HG02763 (cell line): ENCODE data around the gene METTL23.
"Not testable (repeated sequence)": the region's sequence is repeated elsewhere in the genome, so short reads cannot be mapped to it uniquely, and the experiment has no call there.

Source experiments
- ATAC-seq: cut with Tn5 transposase; IDR thresholded peaks from one replicate; pipeline ENCODE4 v1.9.1; 2021; ENCODE audit warnings: mild to moderate bottlenecking, moderate library complexity; ENCODE audit not compliant: unreplicated experiment

The METTL23 gene

DNA sequence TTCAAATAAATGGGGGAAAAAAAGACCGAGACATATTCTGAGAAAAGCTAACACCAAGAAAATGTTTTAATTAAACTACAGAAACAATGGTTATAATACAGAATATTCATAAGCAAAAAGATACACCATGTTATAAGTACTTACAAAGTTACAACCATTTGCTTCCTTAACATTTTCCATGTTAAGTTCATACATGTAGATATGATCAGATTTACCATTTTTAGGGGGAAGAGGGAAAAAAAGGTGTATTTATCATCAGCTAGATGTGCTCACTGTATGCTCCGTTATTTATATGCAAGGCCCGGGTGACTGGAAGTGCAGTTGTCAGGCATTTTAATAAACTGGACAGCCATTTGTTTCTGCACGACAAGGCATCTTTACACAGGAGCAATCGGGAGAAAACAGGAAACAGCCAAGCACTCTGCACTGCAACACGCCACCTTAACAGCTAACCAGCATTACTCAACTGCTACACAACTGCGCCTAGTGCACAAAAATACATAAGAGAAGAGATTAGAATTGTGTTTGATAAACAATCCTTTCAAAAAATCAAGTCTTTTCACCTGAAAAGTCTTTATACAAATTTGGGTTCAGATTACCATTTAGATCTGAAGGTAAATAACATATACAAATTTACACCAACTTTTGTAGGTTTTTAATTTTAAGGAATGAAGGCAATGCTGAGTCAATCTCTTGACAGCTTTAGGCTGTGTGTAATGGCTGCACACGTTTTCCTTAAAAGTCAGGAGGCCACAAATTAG is 7.6 kb downstream of the METTL23 start:
- no peak for ATAC-seq

DNA sequence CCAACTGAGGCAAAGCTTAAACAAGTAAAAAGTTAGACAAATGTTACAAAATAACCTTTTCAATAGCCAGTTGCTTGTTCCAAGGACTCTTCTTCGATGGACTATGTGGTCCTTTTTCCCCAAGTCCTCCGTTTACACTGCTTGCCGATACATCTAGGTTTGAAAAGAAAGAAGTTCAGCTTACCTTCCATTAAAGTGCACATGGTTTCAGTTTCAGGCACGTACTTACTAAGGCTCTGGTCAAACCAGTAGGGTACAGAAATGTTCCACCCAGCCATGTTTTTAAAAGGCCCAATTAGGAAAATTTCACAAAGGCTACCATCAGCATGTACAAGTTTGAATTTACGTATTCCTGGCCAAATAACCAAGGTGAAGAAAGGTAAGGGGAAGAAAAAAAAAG is 8.4 kb downstream of the METTL23 start:
- no peak for ATAC-seq

DNA sequence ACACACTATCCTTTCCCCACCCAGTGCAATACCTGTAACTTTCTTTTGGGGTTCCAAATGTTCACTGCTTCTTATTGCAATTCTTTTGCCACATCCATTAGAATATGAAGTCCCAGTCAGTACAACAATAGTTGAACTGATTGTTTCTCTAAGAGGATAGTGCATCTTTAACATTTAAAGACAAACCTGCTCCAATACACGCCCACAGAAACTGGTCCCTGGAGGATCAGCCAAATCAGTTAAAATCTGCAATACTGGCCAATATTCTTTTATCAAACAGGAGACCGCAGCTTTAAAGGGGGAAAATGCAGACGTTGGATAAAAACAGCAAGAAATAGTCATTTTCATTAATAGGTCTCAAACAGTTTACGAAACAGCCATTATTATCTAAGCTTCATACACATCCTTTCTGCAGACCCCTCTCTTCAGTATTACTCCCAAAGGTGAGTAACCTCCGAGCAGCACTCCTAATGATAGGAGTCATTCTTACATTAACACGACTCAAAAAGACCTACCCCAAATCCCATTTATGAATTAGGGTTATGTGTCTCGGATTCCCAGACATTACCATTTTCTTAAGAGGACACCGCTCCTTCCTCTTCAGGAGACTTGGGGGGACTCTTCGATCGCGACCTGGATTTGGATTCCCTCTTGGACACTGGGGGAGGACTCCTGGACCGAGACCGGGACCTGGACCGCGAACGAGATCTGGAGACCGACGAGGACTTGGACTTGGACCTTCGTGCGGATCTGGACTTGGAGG is 9.1 kb downstream of the METTL23 start:
- ATAC-seq: no peak

DNA sequence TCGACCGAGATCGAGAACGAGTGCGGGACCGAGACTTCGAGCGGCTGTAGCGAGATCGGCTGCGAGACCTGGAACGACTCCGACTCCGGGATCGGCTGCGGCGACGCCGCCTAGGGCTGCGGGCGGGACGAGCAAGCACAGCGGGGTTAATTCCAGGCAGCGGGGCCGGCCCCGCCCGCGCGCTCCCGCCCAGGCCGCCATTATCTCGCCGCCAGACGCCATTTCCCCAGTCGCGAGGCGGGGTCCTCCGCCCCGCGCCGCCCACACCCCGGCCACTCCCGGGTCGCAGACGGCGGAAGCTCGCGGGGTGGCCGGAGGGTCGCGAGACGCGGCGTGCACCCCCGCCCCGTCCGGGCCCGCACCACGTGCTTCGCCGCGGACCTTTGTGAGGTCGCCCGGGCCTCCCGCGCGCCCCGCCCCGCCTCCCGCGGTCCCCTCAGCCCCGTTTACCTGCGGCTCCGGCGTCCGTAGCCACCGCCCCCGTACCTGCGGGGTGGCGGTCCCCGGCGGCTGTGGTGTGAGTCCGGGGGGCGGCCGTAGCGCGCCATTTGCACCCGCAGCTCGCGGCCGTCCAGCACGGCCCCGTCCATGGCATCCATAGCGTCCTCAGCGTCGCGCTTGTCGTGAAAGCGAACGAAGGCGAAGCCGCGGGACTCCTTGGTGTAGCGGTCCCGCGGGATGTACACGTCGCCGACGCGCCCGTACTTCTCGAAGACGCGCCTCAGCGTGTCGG is 9.9 kb downstream of the METTL23 start:
- peak; percentile 18 for ATAC-seq

DNA sequence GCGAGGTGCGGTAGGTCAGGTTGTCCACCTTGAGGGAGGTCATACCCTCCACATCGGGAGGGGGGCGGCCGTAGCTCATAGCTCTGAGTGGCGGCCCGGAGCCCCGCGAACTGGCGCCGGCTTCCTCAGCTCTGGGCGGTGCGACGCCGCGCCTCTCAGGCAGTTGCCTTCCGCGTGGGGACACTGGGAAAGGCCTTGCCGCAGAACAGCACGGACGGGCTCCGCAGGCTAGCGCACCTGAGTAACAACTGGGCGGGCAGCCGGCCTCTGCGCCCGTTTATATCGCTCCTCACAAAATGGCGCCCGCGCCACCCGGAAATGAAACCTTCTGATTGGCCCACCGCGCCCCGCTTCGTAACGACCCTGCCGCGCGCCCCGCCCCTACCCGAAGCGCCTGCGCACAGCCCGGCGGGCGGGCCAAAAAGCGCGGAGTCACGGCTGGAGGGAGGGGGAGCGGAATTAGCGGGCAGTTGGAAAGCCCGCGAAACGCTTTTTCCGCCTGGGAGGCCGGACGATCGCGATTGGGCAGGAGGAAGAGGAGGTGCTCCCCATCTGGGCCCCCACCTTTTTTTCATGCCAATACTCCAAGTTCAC is 10.5 kb downstream of the METTL23 start, which contains the start of gene SRSF2:
Gene SRSF2 (minus strand): TSS at position 250 of the 594 bp plus-strand sequence. CDS start 171 bp downstream, at position 79.
- ATAC-seq: peak; percentile 63

DNA sequence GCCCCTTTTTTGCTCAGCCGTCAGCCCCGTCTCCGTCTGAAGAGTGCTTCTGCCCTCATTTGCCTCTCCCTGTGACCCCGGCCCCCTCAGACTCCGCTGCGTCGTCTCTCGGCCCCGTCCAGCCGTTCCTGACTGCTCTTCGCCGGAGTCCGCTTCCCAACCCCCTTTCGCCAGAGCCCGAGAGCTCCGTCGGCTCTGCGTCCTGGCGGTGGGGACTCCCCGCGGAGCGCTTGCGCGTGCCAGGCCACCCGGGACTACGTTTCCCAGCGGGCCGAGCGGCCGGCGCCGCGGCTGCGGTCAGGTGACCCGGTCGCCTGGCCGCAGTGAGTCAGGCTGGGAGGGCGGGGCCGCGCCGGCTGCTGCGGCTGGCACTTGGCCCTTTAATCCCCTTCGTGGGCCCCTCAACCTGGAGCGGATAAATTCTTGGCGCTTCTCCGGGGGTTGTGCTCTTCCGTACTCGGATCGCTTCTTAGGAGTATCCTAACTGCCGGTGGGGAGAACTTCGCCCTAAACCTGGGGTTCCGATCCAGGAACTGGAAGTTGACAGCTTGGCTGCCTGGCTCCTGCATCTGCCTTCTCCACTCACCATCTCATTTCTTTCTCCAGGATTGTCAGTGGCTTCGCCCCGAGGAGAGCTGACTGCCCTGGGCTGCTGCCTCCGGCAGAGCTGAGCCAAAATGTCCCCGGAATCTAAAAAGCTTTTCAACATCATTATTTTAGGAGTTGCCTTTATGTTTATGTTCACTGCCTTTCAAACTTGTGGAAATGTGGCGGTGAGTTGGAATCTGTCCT is 11.2 kb downstream of the METTL23 start, which contains the start of gene MFSD11:
Gene MFSD11 (plus strand): TSS at position 444 of the 792 bp plus-strand sequence. CDS start 234 bp downstream, at position 678.
- peak; percentile 57 for ATAC-seq

DNA sequence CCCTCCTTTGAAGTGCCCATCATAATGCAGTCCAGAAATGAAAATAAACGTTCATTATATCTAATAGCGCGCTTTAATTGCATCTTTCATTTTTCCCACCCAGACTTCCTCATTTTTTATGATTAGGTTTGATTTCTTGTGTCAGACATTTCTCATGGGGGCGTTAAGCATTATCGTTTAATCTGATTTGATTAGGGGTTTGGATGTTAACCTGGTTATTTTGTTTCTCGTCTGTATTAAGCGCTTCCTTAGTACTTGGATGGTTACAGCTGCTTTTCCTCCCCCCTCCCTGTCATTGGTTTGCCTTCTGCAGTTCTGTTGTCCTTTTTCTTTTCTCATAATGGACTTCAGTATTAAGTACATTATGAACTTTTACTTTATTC is 11.8 kb downstream of the METTL23 start:
- ATAC-seq: no peak

DNA sequence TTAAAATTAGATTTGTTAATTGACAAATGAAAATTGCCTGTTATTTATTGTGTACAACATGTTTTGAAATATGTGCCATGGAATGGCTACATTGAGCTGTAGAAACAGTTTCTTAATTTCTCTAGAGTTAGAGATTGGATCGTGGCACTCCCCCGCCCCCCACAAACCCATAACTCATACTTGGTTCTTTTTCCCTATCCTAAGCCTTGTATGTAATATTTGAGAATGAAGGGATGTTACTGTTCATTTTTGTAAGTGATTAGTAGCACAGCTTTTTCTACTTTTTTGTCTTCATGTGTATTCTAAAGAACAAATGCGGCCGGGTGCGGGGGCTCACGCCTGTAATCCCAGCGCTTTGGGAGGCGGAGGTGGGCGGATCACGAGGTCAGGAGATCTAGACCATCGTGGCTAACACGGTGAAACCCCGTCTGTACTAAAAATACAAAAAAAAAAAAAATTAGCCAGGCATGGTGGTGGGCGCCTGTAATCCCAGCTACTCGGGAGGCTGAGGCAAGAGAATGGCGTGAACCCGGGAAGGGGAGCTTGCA is 13.0 kb downstream of the METTL23 start:
- ATAC-seq: not testable (repeated sequence)

DNA sequence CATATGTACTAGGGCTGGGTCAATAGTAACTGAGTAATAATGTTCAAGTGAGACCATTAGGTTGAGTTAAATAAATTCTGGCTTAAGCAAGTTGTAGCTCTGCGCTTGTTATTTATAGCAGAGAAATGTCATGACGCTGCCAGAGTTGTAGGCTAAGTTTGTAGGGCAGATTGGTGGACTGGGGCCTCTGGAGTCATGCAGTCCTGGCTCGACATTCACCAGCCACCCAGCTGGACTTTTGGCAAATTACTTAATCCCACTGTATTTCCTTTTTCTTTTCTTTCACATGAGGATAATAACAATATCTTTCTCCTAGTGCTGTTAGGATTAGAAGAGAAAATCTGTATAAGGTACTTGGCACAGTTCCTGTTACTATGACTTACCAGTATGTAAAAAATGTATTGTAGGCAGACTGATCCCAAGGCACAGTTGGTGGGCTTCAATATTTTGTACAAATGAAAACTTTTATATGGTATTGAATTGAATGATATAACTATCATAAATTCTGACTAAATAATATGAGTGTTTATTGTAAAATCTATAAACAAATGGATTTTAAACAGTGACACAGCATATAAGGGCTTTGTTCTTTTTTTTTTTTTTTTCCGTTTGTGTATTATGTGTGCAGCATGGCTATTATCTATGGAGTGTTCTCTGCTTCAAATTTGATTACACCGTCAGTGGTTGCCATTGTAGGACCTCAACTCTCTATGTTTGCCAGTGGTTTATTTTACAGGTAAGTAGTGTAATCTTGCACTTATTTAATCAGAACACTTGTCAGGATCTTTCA is 13.9 kb downstream of the METTL23 start:
- no peak for ATAC-seq

DNA sequence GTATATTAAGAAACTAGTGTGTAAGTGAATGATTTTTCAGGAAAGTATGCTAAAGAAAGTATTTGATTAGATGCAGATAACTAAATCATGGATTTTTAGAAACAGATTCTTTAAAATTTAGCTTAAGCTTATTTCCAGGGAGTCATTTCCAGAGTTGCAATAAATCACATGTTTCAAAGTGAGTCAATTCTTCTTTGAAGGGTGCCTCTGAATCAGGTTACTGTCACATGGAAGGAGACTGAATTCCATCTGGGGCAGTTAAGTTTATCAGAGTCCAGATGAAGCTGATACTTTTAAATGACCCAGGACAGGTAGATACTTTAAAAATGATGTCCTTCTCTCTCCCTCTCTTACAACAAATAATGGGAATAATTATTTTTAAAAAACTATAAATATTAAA is 16.3 kb downstream of the METTL23 start:
- ATAC-seq: no peak

DNA sequence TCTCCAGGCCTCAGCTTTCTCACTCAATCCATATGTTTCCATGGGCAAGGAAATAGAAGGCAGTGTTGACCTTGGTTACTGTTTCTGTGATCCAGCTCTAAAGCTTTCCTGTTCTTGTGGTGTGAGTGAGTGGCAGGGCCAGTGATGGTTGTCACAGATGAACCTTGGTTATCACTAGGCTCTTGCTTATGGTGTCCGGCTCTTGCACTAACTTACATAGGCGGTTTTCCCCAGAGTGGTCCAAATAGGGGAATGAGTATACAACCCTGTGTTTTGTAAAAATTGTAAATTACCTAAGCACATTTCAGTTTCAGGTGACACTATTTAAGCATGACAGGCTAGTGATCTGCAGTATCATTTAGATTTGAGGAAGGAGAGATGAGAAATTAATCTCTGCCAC is 18.1 kb downstream of the METTL23 start:
- no peak for ATAC-seq

DNA sequence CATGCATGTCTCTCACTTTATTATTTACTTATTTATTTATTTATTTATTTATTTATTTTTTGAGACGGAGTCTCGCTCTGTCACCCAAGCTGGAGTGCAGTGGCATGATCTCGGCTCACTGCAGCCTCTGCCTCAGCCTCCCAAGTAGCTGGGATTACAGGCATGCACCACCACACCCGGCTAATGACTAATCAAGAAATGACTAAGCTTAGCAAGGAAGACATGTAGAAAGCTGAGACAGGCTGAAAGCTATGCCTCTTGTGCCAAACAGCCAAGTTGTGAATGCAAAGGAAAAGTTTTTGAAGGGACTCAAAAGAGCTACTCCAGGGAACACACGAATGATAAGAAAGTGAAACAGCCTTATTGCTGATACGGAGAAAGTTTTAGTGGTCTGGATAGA is 19.1 kb downstream of the METTL23 start:
- ATAC-seq: not testable (repeated sequence)

DNA sequence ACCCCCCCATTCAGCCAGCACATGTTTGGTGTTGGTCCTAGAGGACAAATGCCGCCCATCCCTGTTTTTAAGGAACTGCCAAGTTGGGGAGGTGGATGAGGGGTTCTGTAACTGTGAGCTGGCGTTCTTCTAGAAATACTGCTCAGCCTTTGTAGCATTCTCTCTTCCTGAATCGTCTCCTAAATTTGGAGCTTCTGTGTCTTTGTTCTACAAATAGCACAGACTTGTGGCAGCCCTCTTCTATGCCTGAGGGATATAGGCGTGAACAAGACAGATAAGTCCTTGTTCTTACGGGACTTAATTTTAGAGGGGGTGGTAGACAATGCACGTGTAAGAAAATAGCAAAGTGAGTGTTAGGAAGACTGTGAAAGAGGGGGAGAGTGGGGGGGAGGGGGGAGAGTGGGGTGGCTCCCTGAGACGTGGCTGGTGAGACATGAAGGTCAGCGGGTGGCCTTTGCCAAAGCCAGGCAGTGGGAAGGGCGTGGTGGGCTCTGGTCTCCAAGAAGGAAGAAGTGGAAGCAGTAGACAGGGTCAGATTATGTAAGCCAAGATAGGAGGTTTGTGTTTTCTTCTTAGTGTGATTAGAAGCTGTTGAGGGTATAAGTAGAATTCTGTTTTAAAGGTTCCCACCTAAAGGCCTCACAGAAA is 21.2 kb downstream of the METTL23 start:
- ATAC-seq: no peak

DNA sequence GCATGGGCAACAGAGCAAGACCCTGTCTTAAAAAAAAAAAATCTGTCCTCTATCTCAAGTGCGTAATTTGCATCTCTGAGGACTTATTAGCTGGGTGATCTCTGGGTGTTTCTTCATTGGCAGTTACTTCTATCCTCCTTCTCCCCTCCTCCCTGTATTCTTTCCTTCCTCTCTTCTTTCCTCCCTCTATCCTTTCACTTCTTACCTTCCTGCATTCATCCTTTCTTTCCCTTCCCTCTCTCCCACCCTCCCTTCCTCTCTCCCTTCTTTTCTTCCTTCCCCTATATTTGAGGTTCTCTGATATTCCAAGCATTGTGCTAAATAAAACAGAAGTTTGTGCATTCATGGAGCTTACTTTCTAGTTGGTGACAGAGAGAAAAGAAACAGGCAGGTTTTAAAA is 22.0 kb downstream of the METTL23 start:
- no peak for ATAC-seq

DNA sequence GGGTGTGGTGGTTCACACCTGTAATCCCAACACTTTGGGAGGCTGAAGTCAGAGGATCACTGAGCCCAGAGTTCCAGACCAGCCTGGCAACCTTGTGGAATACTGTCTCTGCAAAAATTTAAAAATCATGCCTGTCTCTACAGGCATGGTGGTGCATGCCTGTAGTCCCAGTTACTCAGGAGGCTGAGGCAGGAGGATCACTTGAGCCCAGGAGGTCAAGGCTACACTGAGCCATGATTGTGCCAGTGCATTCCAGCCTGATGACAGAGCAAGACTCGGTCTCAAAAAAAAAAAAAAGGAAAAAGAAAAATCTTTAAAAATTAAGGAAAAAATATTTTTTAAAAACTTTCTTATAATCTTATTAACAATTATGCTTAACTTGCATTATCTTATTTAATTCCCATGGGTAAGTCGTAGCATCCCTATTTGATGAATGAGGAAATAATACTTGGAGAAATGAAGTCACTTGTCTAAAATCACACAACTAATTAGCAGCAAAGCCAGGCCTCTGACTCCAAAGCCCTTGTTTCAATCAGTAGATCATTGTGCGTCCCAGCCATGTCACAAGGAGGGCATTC is 24.9 kb downstream of the METTL23 start:
- ATAC-seq: no peak

DNA sequence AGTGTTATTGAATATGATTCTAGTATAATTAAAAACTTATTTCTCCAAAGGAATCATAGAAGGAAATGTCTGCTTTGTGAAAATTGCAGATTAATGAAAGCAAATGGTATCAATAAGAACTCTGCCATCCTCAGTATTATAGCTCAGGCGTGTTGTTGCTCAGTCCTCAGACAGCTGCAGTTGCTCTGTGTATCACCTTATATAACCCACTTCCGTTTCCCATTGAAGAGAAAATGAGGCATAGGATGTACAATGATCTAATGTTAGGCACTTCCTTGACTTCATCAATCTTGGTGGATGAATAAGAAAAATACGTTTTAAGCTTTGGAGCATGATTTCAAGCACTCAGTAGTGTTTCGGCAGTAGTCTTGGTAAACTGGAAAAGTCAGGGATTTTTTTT is 25.4 kb downstream of the METTL23 start:
- no peak for ATAC-seq

DNA sequence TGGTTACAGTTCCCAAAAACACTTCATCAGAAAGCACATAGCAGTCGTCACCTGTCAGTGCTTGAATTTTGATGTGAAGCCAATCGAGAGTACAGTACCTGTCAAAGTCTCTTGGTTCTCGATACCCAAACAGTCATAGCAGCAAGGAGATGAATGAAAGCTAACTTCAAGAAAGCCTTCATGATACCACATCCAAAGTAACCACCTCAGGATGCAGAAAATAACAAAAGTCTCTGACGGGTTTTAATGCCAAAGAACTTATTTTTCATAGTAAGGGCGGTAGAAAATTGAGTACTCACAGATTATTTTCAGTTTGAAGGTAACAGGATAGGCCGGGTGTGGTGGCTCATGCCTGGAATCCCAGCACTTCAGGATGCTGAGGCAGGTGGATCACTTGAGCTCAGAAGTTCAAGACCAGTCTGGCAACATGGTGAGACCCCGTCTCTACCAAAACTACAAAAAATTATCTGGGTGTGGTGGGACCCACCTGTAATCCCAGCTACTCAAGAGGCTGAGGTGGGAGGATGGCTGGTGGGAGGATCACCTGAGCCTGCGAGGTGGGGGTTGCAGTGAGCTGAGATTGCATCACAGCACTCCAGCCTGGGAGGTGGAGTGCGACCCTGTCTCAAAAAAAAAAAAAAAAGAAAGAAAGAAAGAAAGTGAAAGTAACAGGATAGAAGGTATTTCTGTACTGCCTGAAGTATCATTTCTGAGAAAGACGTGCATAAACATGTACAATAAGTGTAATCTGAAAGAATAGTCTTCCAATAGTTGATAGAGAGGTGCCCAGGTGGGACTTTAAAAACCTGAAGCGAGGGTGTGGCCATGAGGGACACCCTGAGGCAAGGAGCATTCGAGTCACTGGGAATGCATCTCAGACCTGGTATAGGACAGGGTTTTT is 26.7 kb downstream of the METTL23 start:
- ATAC-seq: no peak
